Aorta (tissue), 5 donors: ENCODE data around the gene DDX55. TPM values are rescaled to one million over a fixed set of nuclear protein-coding genes. Genes with fewer than 3 reads are reported as not detected.

ENCODE experiments used
- ATAC-seq: fragments of 200-7000 bp; cut with Tn5 transposase; one replicate; pipeline ENCODE4 v1.9.1; 2022; ENCODE audit warnings: moderate library complexity; ENCODE audit not compliant: low FRiP score
- DNase-seq, 2 donors: peaks; one replicate each; pipeline ENCODE4 v3.0.0-alpha.2; 2020
- H3K27ac ChIP-seq, 2 donors: one replicate each; pipeline ENCODE4 v1.5.1; 2013; ENCODE audit warnings: low read length in 2 of 2, mild to moderate bottlenecking in 2 of 2, moderate library complexity in 2 of 2, control low read depth in 1 of 2, inconsistent platforms in 1 of 2, low read depth in 1 of 2
- H3K27me3 ChIP-seq, 2 donors: one replicate each; pipeline ENCODE4 v1.6.1; 2013; ENCODE audit warnings: control low read depth in 1 of 2, low read length in 1 of 2, mild to moderate bottlenecking in 1 of 2, moderate library complexity in 1 of 2; ENCODE audit not compliant: insufficient read depth in 2 of 2, control insufficient read depth in 1 of 2
- H3K36me3 ChIP-seq, 2 donors: one replicate each; pipeline ENCODE4 v1.6.1; 2013; ENCODE audit warnings: control low read depth in 1 of 2, low read length in 1 of 2, mild to moderate bottlenecking in 1 of 2; ENCODE audit not compliant: insufficient read depth in 2 of 2, control insufficient read depth in 1 of 2
- H3K4me1 ChIP-seq, 2 donors: one replicate each; pipeline ENCODE4 v1.6.1; 2013; ENCODE audit warnings: low read length in 2 of 2, control low read depth in 1 of 2, mild to moderate bottlenecking in 1 of 2, moderate library complexity in 1 of 2; ENCODE audit not compliant: insufficient read depth in 2 of 2, control insufficient read depth in 1 of 2
- H3K4me3 ChIP-seq, 2 donors: one replicate each; pipeline ENCODE4 v1.5.1; 2013; ENCODE audit warnings: low read length in 2 of 2, control low read depth in 1 of 2, mild to moderate bottlenecking in 1 of 2
- H3K9me3 ChIP-seq: one replicate; pipeline ENCODE4 v1.6.1; 2013; ENCODE audit warnings: mild to moderate bottlenecking, low read length; ENCODE audit not compliant: control insufficient read depth
- WGBS, 2 donors: extraction: QIAGEN DNeasy Blood & Tissue Kit; methylation state at CpG; one replicate each; pipeline ENCODE4 v1.1.7; 2013; 5-methylcytosine and 5-hydroxymethylcytosine counted together
- intact Hi-C, 2 donors: fragments of 100-400 bp; cut with DNase I; formaldehyde crosslinking; loops; one replicate each; pipeline versions ENCODE4 v1.14.2 to v1.15.0; 2022
- polyA plus RNA-seq, 2 donors: library from polyadenylated mRNA; stranded (reverse); fragments of 200-250 nt; gene quantifications; one replicate each; pipeline ENCODE4 v1.2.3, GENCODE V29; 2013
- total RNA-seq, 2 donors: library from RNA; stranded (reverse); fragmentation: NEBNext Ultra II Directional; extraction: Animal tissue kit (Norgen Biotek cat#: 25700); gene quantifications; one replicate each; pipeline ENCODE4 v1.2.1, GENCODE V29; 2021
- donor health status: healthy with polysubstance abuse.
- donor health status: Bipolar disorder and iron deficiency.
- donor health status: DM: no; HTN: no; CAD: no.
- donor health status: DM: no; HTN: no; CAD: no.
- donor health status: DM: yes; HTN: yes; CAD: no.

The DDX55 gene
- total and polyA plus RNA-seq, 4 donors, result 7.6 to 18.0 (median 14.5) TPM

- no peaks in the 10 kb centered on the region for H3K4me1 ChIP-seq
- H3K27me3 ChIP-seq, result no peaks in the 10 kb centered on the region
- no peak overlapping the region for H3K4me3 ChIP-seq
- 91 to 98% methylated on average over 4 of the region's 4 CpGs for WGBS, 2 donors
- ATAC-seq (no peak), DNase-seq (no peak)
- H3K36me3 ChIP-seq, result peaks cover 2% of the 10 kb centered on the region in 2 donors
- no peak overlapping the region for H3K27ac ChIP-seq
- no peaks in the 10 kb centered on the region for H3K9me3 ChIP-seq
- intact Hi-C loops, result no loop called here
Measured at GRCh38 chr12:123654129-123654701, 52.3 kb downstream of the DDX55 start.

GRCh38 chr12:123655420-123655819 is 53.5 kb downstream of the DDX55 start:
- no peaks in the 10 kb centered on the region for H3K4me1 ChIP-seq
- intact Hi-C loops, result no loop called here
- H3K27ac ChIP-seq, result no peak overlapping the region
- H3K27me3 ChIP-seq, result no peaks in the 10 kb centered on the region
- 47 to 49% methylated on average over 5 of the region's 5 CpGs for WGBS, 2 donors
- no peak for DNase-seq
- no peak for ATAC-seq
- no peaks in the 10 kb centered on the region for H3K9me3 ChIP-seq
- H3K4me3 ChIP-seq, result no peak overlapping the region
- H3K36me3 ChIP-seq, result peaks cover 4% of the 10 kb centered on the region in 2 donors

GRCh38 chr12:123656392-123656791 is 54.5 kb downstream of the DDX55 start:
- Histone ChIP-seq H3K4me1 (no peaks in the 10 kb centered on the region), H3K36me3 (peaks cover 4% of the 10 kb centered on the region in 2 donors), H3K27me3 (no peaks in the 10 kb centered on the region), H3K4me3 (no peak overlapping the region), H3K9me3 (no peaks in the 10 kb centered on the region), H3K27ac (no peak overlapping the region)
- ATAC-seq, result no peak
- WGBS, 2 donors, result 81 to 84% methylated on average over 4 of the region's 4 CpGs
- no peak for DNase-seq
- intact Hi-C loops, result no loop called here

GRCh38 chr12:123657211-123657610 is 55.3 kb downstream of the DDX55 start:
- intact Hi-C loops, result no loop called here
- peaks cover 4% of the 10 kb centered on the region in 2 donors for H3K36me3 ChIP-seq

GRCh38 chr12:123659996-123660727 is 58.3 kb downstream of the DDX55 start:
- ATAC-seq (no peak), DNase-seq (no peak)
- no peaks in the 10 kb centered on the region for H3K27me3 ChIP-seq
- intact Hi-C loops, result no loop called here
- no peak overlapping the region for H3K4me3 ChIP-seq
- H3K4me1 ChIP-seq, result no peaks in the 10 kb centered on the region
- no peak overlapping the region for H3K27ac ChIP-seq
- peaks cover 4% of the 10 kb centered on the region in 2 donors for H3K36me3 ChIP-seq
- no peaks in the 10 kb centered on the region for H3K9me3 ChIP-seq
- WGBS, 2 donors, result 71 to 74% methylated on average over 5 of the region's 5 CpGs

More at GRCh38 chr12:123657211-123657610, 55.3 kb downstream of the DDX55 start:
- DNase-seq (no peak), ATAC-seq (no peak)
- no peaks in the 10 kb centered on the region for H3K4me1 ChIP-seq
- WGBS, 2 donors, result 85 to 87% methylated on average over 9 of the region's 9 CpGs
- H3K4me3 ChIP-seq, result no peak overlapping the region
- no peaks in the 10 kb centered on the region for H3K27me3 ChIP-seq
- H3K27ac ChIP-seq, result no peak overlapping the region
- no peaks in the 10 kb centered on the region for H3K9me3 ChIP-seq

GRCh38 chr12:123667771-123668170 is 65.9 kb downstream of the DDX55 start:
- ATAC-seq (no peak), DNase-seq (no peak)
- WGBS, 2 donors, result 73 to 77% methylated on average over 8 of the region's 8 CpGs

More at GRCh38 chr12:123667771-123668170, 65.9 kb downstream of the DDX55 start:
- Histone ChIP-seq H3K4me1 (no peaks in the 10 kb centered on the region), H3K4me3 (no peak overlapping the region), H3K9me3 (no peaks in the 10 kb centered on the region), H3K36me3 (no peaks in the 10 kb centered on the region), H3K27ac (no peak overlapping the region), H3K27me3 (no peaks in the 10 kb centered on the region)
- intact Hi-C loops, result no loop called here

Other genes starting within 250 kb of the DDX55 start
- gene SBNO1, start 237.3 kb upstream of the DDX55 start, total RNA-seq, result 10 to 100 TPM; 25.6 to 28.6 TPM
- gene SBNO1, start 237.3 kb upstream of the DDX55 start, polyA plus RNA-seq, result 1 to 10 TPM; 4.0 to 4.2 TPM
- gene KMT5A, start 218.0 kb upstream of the DDX55 start, total RNA-seq, result 10 to 100 TPM; 51.9 to 55.9 TPM
- gene KMT5A, start 218.0 kb upstream of the DDX55 start, polyA plus RNA-seq, result 10 to 100 TPM; 23.7 to 58.1 TPM
- gene RILPL2, start 165.4 kb upstream of the DDX55 start, total RNA-seq, result 10 to 100 TPM; 12.6 to 13.7 TPM
- 10 to 100 TPM; 19.4 to 25.3 TPM for gene RILPL2, start 165.4 kb upstream of the DDX55 start, polyA plus RNA-seq
- 10 to 100 TPM; 23.3 to 28.3 TPM for gene SNRNP35, start 144.0 kb upstream of the DDX55 start, total RNA-seq
- gene SNRNP35, start 144.0 kb upstream of the DDX55 start, polyA plus RNA-seq, result 10 to 100 TPM; 35.7 to 72.7 TPM
- 10 to 100 TPM; 28.8 to 33.3 TPM for gene RILPL1, start 68.4 kb upstream of the DDX55 start, total RNA-seq
- gene RILPL1, start 68.4 kb upstream of the DDX55 start, polyA plus RNA-seq, result 10 to 100 TPM; 18.4 to 50.4 TPM
- gene TMED2, start 17.5 kb upstream of the DDX55 start, total RNA-seq, result 100 to 1,000 TPM; 160 to 193 TPM
- gene TMED2, start 17.5 kb upstream of the DDX55 start, polyA plus RNA-seq, result 100 to 1,000 TPM; 116 to 168 TPM
- gene EIF2B1, start 31.6 kb downstream of the DDX55 start, total RNA-seq, result 10 to 100 TPM; 34.9 to 39.7 TPM
- gene EIF2B1, start 31.6 kb downstream of the DDX55 start, polyA plus RNA-seq, result 10 to 100 TPM; 18.5 to 43.6 TPM
- gene GTF2H3, start 31.7 kb downstream of the DDX55 start, total RNA-seq, result 10 to 100 TPM; 16.2 to 18.1 TPM
- 10 to 100 TPM in 1 of 2 donors, 1 to 10 TPM in 1; 8.5 to 11.4 TPM for gene GTF2H3, start 31.7 kb downstream of the DDX55 start, polyA plus RNA-seq
- 10 to 100 TPM in 1 of 2 donors, 1 to 10 TPM in 1; 6.1 to 10.3 TPM for gene TCTN2, start 69.0 kb downstream of the DDX55 start, total RNA-seq
- 1 to 10 TPM; 2.3 to 9.0 TPM for gene TCTN2, start 69.0 kb downstream of the DDX55 start, polyA plus RNA-seq
- 10 to 100 TPM; 26.0 to 30.4 TPM for gene ATP6V0A2, start 110.3 kb downstream of the DDX55 start, total RNA-seq
- gene ATP6V0A2, start 110.3 kb downstream of the DDX55 start, polyA plus RNA-seq, result 1 to 10 TPM; 2.9 to 8.3 TPM
- gene DNAH10, start 160.2 kb downstream of the DDX55 start, total RNA-seq, result 1 to 10 TPM in 1 of 2 donors, not detected in 1; 1.0 TPM
- under 1 TPM in 1 of 2 donors, not detected in 1; 0.03 TPM for gene DNAH10, start 160.2 kb downstream of the DDX55 start, polyA plus RNA-seq